ENCODE data around the gene SLC7A10. TPM values are rescaled to one million over a fixed set of nuclear protein-coding genes. Genes with fewer than 3 reads are reported as not detected.

SLC7A10 gene
- polyA plus RNA-seq, 1 donor from 2014 or later = not detected

DNA sequence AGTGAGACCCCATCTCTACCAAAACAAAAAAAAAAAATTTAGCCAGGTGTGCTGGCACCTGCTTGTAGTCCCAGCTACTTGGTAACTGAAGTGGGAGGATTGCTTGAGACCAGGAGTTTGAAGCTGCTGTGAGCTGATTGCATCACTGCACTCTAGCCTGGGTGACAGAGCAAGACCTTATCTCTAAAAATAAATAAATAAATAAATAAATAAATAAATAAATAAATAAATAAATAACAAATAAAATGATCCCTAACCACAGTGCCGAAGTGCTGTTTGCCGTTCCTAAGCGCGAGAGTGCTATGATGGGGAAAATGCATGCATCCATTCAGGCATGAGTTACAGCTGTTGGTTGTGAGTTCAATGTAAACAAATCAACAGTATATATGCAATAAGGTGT, 66.5 kb downstream of the SLC7A10 start:
- H3K27ac ChIP-seq (ENCODE audit: low read length) = no peak overlapping the region
- H3K79me2 ChIP-seq (replicated peaks; ENCODE audit: insufficient read depth, low read length) = no peaks in the 10 kb centered on the region
- TF ChIP-seq RAD21 (conservative IDR thresholded peaks at IDR 0.05) (no peak), EP300 (conservative IDR thresholded peaks at IDR 0.05; ENCODE audit: poor library complexity, severe bottlenecking) (no peak), POLR2AphosphoS5 (IDR thresholded peaks at IDR 0.05) (no peak), MXI1 (conservative IDR thresholded peaks at IDR 0.05; ENCODE audit: poor library complexity, severe bottlenecking) (no peak), SMC3 (conservative IDR thresholded peaks at IDR 0.05; ENCODE audit: poor library complexity) (no peak), EZH2 (IDR thresholded peaks at IDR 0.05; ENCODE audit: borderline replicate concordance, insufficient read depth, low read length, poor library complexity, severe bottlenecking) (no peak), TAF1 (IDR thresholded peaks at IDR 0.05; ENCODE audit: low read depth) (no peak)
- TF ChIP-seq, protein P1, sequence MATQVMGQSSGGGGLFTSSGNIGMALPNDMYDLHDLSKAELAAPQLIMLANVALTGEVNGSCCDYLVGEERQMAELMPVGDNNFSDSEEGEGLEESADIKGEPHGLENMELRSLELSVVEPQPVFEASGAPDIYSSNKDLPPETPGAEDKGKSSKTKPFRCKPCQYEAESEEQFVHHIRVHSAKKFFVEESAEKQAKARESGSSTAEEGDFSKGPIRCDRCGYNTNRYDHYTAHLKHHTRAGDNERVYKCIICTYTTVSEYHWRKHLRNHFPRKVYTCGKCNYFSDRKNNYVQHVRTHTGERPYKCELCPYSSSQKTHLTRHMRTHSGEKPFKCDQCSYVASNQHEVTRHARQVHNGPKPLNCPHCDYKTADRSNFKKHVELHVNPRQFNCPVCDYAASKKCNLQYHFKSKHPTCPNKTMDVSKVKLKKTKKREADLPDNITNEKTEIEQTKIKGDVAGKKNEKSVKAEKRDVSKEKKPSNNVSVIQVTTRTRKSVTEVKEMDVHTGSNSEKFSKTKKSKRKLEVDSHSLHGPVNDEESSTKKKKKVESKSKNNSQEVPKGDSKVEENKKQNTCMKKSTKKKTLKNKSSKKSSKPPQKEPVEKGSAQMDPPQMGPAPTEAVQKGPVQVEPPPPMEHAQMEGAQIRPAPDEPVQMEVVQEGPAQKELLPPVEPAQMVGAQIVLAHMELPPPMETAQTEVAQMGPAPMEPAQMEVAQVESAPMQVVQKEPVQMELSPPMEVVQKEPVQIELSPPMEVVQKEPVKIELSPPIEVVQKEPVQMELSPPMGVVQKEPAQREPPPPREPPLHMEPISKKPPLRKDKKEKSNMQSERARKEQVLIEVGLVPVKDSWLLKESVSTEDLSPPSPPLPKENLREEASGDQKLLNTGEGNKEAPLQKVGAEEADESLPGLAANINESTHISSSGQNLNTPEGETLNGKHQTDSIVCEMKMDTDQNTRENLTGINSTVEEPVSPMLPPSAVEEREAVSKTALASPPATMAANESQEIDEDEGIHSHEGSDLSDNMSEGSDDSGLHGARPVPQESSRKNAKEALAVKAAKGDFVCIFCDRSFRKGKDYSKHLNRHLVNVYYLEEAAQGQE (IDR thresholded peaks at IDR 0.05; ENCODE audit: borderline replicate concordance) = no peak
- TF ChIP-seq, protein P2, sequence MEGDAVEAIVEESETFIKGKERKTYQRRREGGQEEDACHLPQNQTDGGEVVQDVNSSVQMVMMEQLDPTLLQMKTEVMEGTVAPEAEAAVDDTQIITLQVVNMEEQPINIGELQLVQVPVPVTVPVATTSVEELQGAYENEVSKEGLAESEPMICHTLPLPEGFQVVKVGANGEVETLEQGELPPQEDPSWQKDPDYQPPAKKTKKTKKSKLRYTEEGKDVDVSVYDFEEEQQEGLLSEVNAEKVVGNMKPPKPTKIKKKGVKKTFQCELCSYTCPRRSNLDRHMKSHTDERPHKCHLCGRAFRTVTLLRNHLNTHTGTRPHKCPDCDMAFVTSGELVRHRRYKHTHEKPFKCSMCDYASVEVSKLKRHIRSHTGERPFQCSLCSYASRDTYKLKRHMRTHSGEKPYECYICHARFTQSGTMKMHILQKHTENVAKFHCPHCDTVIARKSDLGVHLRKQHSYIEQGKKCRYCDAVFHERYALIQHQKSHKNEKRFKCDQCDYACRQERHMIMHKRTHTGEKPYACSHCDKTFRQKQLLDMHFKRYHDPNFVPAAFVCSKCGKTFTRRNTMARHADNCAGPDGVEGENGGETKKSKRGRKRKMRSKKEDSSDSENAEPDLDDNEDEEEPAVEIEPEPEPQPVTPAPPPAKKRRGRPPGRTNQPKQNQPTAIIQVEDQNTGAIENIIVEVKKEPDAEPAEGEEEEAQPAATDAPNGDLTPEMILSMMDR (IDR thresholded peaks at IDR 0.05; ENCODE audit: poor library complexity, severe bottlenecking) = no peak
- no peaks in the 10 kb centered on the region for H3K27me3 ChIP-seq (ENCODE audit: insufficient read depth, low read depth, low read length)
- no peaks in the 10 kb centered on the region for H3K9me3 ChIP-seq (ENCODE audit: low read length)
- H3F3A ChIP-seq (ENCODE audit: insufficient read depth, low read length, poor library complexity, severe bottlenecking) = no peaks in the 10 kb centered on the region
- H3K4me3 ChIP-seq (ENCODE audit: low read length) = no peak overlapping the region
- no peak overlapping the region for H2AFZ ChIP-seq (ENCODE audit: low read depth, low read length)
- H3K4me2 ChIP-seq (ENCODE audit: low read length) = no peak overlapping the region
- H3K9me2 ChIP-seq (ENCODE audit: insufficient read depth, low read length) = no peaks in the 10 kb centered on the region
- no peaks in the 10 kb centered on the region for H3K36me3 ChIP-seq (ENCODE audit: insufficient read depth, low read length)
- no peaks in the 10 kb centered on the region for H4K20me1 ChIP-seq (ENCODE audit: insufficient read depth)
- no peak overlapping the region for H3K9ac ChIP-seq (ENCODE audit: low read length)

Other genes with a start within 250 kb of the SLC7A10 start
- gene RHPN2, start 161.0 kb downstream of the SLC7A10 start, polyA plus RNA-seq = 0.60 and 1.5 TPM in 2 replicates
- 10.4 and 11.5 TPM in 2 replicates for gene GPATCH1, start 144.7 kb downstream of the SLC7A10 start, polyA plus RNA-seq
- 0.35 TPM in 1 of 2 replicates, not detected in the other for gene WDR88, start 93.7 kb downstream of the SLC7A10 start, polyA plus RNA-seq
- gene LRP3, start 31.5 kb downstream of the SLC7A10 start, polyA plus RNA-seq = 60.1 and 78.4 TPM in 2 replicates
- 1.6 and 2.6 TPM in 2 replicates for gene CEBPA, start 76.7 kb upstream of the SLC7A10 start, polyA plus RNA-seq
- 64.6 and 67.5 TPM in 2 replicates for gene CEBPG, start 147.9 kb upstream of the SLC7A10 start, polyA plus RNA-seq

All from neural cell (in vitro differentiated cells).